ENCODE results near the gene HOXC12. TPM values are rescaled to one million over a fixed set of nuclear protein-coding genes. Genes with fewer than 3 reads are reported as not detected.

Gene HOXC12
- total and polyA plus RNA-seq, 12 donors: not detected

GRCh38 chr12:53924521-53925405 lies 29.9 kb upstream of the HOXC12 start:
- Histone ChIP-seq H3K27ac (no peak overlapping the region), H3K4me1 (replicated peaks in 1 of 2) (no peaks in the 10 kb centered on the region), H3K4me3 (no peak overlapping the region), H3K36me3 (replicated peaks in 1 of 2) (no peaks in the 10 kb centered on the region), H3K9me3 (replicated peaks in 1 of 3) (no peaks in the 10 kb centered on the region), H3K27me3 (peaks cover 85% of the 10 kb centered on the region)
- no peak for DNase-seq
- intact Hi-C loops (cut with DNase I): no loop called here
- 26 to 56% (median 46%) methylated on average over 2 of the region's 2 CpGs for WGBS, 4 donors
- no peak for TF ChIP-seq CTCF (IDR thresholded peaks at IDR 0.05)
- TF ChIP-seq POLR2A (IDR thresholded peaks at IDR 0.05): no peak

- Histone ChIP-seq H3K27ac (no peak overlapping the region), H3K9me3 (replicated peaks in 1 of 3) (no peaks in the 10 kb centered on the region), H3K36me3 (replicated peaks in 1 of 2) (no peaks in the 10 kb centered on the region), H3K4me1 (replicated peaks in 1 of 2) (no peaks in the 10 kb centered on the region), H3K27me3 (peaks cover 96% of the 10 kb centered on the region), H3K4me3 (no peak overlapping the region)
- no peak for DNase-seq
- 5 to 8% (median 6%) methylated on average over 37 to 45 of the region's 45 CpGs for WGBS, 4 donors
- TF ChIP-seq POLR2A (IDR thresholded peaks at IDR 0.05): no peak
- TF ChIP-seq CTCF (IDR thresholded peaks at IDR 0.05): no peak
- intact Hi-C loops (cut with DNase I): no loop called here
Measured at GRCh38 chr12:53927220-53928029, 27.3 kb upstream of the HOXC12 start.

GRCh38 chr12:53928054-53928835 lies 26.5 kb upstream of the HOXC12 start:
- intact Hi-C loops (cut with DNase I): no loop called here
- WGBS, 4 donors: 6 to 7% (median 6%) methylated on average over 28 to 31 of the region's 31 CpGs
- TF ChIP-seq POLR2A (IDR thresholded peaks at IDR 0.05) (no peak), CTCF (IDR thresholded peaks at IDR 0.05) (no peak)
- Histone ChIP-seq H3K9me3 (replicated peaks in 1 of 3) (no peaks in the 10 kb centered on the region), H3K27ac (no peak overlapping the region), H3K4me3 (no peak overlapping the region), H3K36me3 (replicated peaks in 1 of 2) (no peaks in the 10 kb centered on the region), H3K4me1 (replicated peaks in 1 of 2) (no peaks in the 10 kb centered on the region), H3K27me3 (peaks cover 97% of the 10 kb centered on the region)
- DNase-seq: no peak

GRCh38 chr12:53929527-53929926 lies 25.2 kb upstream of the HOXC12 start:
- no peaks in the 10 kb centered on the region for H3K4me1 ChIP-seq (replicated peaks in 1 of 2)
- intact Hi-C loops (cut with DNase I): no loop called here
- H3K9me3 ChIP-seq (replicated peaks in 1 of 3): no peaks in the 10 kb centered on the region
- whole genome bisulfite sequencing, 4 donors: 14 to 18% (median 17%) methylated on average over 4 of the region's 4 CpGs
- no peak overlapping the region for H3K27ac ChIP-seq
- TF ChIP-seq CTCF (IDR thresholded peaks at IDR 0.05) (no peak), POLR2A (IDR thresholded peaks at IDR 0.05) (no peak)
- peaks cover 94% of the 10 kb centered on the region for H3K27me3 ChIP-seq
- no peak for DNase-seq
- H3K36me3 ChIP-seq (replicated peaks in 1 of 2): no peaks in the 10 kb centered on the region
- H3K4me3 ChIP-seq: no peak overlapping the region

Data from adrenal gland (tissue), 12 donors.